ENCODE measurements around the gene ZC3H7B.

- TF ChIP-seq CTCF (IDR thresholded peaks at IDR 0.05; ENCODE audit: low read length) (no peak), EZH2 (IDR thresholded peaks at IDR 0.05; ENCODE audit: borderline replicate concordance, low read length) (no peak)
These were observed 104.3 kb downstream of the ZC3H7B start for GRCh38 chr22:41405588-41405987.

All from OCI-LY1 (cell line).